IMR-90 (cell line): Measurements from ENCODE around the gene TMEM176A. TPM values are rescaled to one million over a fixed set of nuclear protein-coding genes. Genes with fewer than 3 reads are reported as not detected.

Experiments used
- ATAC-seq: fragments of 200-7000 bp; cut with Tn5 transposase; 2 replicates; pipeline ENCODE4 v1.9.1; 2020; ENCODE audit warnings: low read depth, mild to moderate bottlenecking, moderate library complexity
- BruUV-seq: library from RNA; stranded (reverse); fragments of 400-500 nt; replicated peaks from 2 replicates; lab custom pipeline; 2021; lab: Mats Ljungman, UMichigan
- CTCF ChIA-PET: fragments of 300-600 bp; formaldehyde crosslinking; extraction: SDS; loops from one replicate; lab custom pipeline; 2021; ENCODE audit warnings: antibody characterized with exemption; lab: Yijun Ruan, JAX
- POLR2A ChIA-PET: fragments of 300-600 bp; sonication (Branson Sonifier 250); formaldehyde crosslinking; loops from one replicate; lab custom pipeline; 2022; ENCODE audit warnings: antibody characterized with exemption; ENCODE audit not compliant: unreplicated experiment; lab: Charles Lee
- DNase-seq: peaks from one replicate; pipeline ENCODE4 v3.0.0; 2013
- H2AFZ ChIP-seq: replicated peaks from 2 replicates; pipeline ENCODE3; 2013; ENCODE audit warnings: low read length, mild to moderate bottlenecking; ENCODE audit not compliant: poor library complexity
- H2AK5ac ChIP-seq: 2 replicates; pipeline ENCODE4 v1.6.1; 2013; ENCODE audit warnings: low read depth, low read length, inconsistent platforms
- H2AK9ac ChIP-seq: replicated peaks from 2 replicates; pipeline ENCODE3; 2013; ENCODE audit warnings: mild to moderate bottlenecking, low read depth, low read length, moderate library complexity; ENCODE audit not compliant: poor library complexity
- H2BK120ac ChIP-seq: 2 replicates; pipeline ENCODE4 v1.6.1; 2013; ENCODE audit warnings: low read depth, low read length, inconsistent platforms
- H2BK15ac ChIP-seq: 3 replicates; pipeline ENCODE4 v1.6.1; 2013; ENCODE audit warnings: low read depth, low read length, inconsistent platforms
- H2BK20ac ChIP-seq: 2 replicates; pipeline ENCODE4 v1.6.1; 2013; ENCODE audit warnings: low read depth, mild to moderate bottlenecking, inconsistent platforms, low read length, moderate library complexity
- H2BK5ac ChIP-seq: 2 replicates; pipeline ENCODE4 v1.6.1; 2013; ENCODE audit warnings: mild to moderate bottlenecking, low read depth, low read length, inconsistent platforms; ENCODE audit not compliant: poor library complexity, severe bottlenecking
- H3K14ac ChIP-seq: replicated peaks from 2 replicates; pipeline ENCODE4 v1.6.1; 2013; ENCODE audit warnings: low read depth, low read length, inconsistent platforms
- H3K18ac ChIP-seq: 2 replicates; pipeline ENCODE4 v1.6.1; 2013; ENCODE audit warnings: low read depth, low read length, control low read depth
- H3K23ac ChIP-seq: 2 replicates; pipeline ENCODE4 v1.6.1; 2013; ENCODE audit warnings: low read depth, low read length, inconsistent platforms
- H3K27ac ChIP-seq: 2 replicates; pipeline ENCODE4 v1.5.1; 2013; ENCODE audit warnings: mild to moderate bottlenecking, control low read depth, low read length; ENCODE audit not compliant: insufficient read depth
- H3K27me3 ChIP-seq: 2 replicates; pipeline ENCODE4 v1.6.1; 2013; ENCODE audit warnings: low read length; ENCODE audit not compliant: control insufficient read depth, insufficient read depth
- H3K36me3 ChIP-seq: 2 replicates; pipeline ENCODE4 v1.6.1; 2013; ENCODE audit warnings: low read length, mixed read lengths; ENCODE audit not compliant: control insufficient read depth, insufficient read depth
- H3K4ac ChIP-seq: 2 replicates; pipeline ENCODE4 v1.6.1; 2013; ENCODE audit warnings: low read depth, low read length, inconsistent platforms
- H3K4me1 ChIP-seq: 2 replicates; pipeline ENCODE4 v1.6.1; 2013; ENCODE audit warnings: low read length, mixed read lengths; ENCODE audit not compliant: control insufficient read depth, insufficient read depth
- H3K4me2 ChIP-seq: 2 replicates; pipeline ENCODE4 v1.6.1; 2013; ENCODE audit warnings: low read depth, mild to moderate bottlenecking, control low read depth, low read length, moderate library complexity
- H3K4me3 ChIP-seq: 2 replicates; pipeline ENCODE4 v1.5.1; 2013; ENCODE audit warnings: low read depth, mild to moderate bottlenecking, control low read depth, low read length, moderate library complexity; ENCODE audit not compliant: insufficient read depth
- H3K56ac ChIP-seq: 2 replicates; pipeline ENCODE4 v1.6.1; 2013; ENCODE audit warnings: low read length, inconsistent platforms; ENCODE audit not compliant: insufficient read depth; ENCODE audit errors: extremely low read depth
- H3K79me1 ChIP-seq, 2 experiments: 2 replicates each; pipeline ENCODE4 v1.6.1; 2013; ENCODE audit warnings: low read length in 2 of 2, inconsistent platforms in 1 of 2, low read depth in 1 of 2
- H3K9ac ChIP-seq: 2 replicates; pipeline ENCODE4 v1.6.1; 2013; ENCODE audit warnings: low read depth, low read length, control low read depth
- H3K9me1 ChIP-seq: 2 replicates; pipeline ENCODE4 v1.6.1; 2013; ENCODE audit warnings: low read length, inconsistent platforms; ENCODE audit not compliant: insufficient read depth
- H3K9me3 ChIP-seq: 2 replicates; pipeline ENCODE4 v1.6.1; 2013; ENCODE audit warnings: low read length; ENCODE audit not compliant: control insufficient read depth, insufficient read depth
- H4K20me1 ChIP-seq: 2 replicates; pipeline ENCODE4 v1.6.1; 2013; ENCODE audit warnings: low read length, inconsistent platforms; ENCODE audit not compliant: insufficient read depth
- H4K5ac ChIP-seq: 2 replicates; pipeline ENCODE4 v1.6.1; 2013; ENCODE audit warnings: mild to moderate bottlenecking, low read depth, low read length, control low read depth
- H4K8ac ChIP-seq, 2 experiments: 2 replicates each; pipeline ENCODE4 v1.6.1; 2013; ENCODE audit warnings: low read depth in 2 of 2, low read length in 2 of 2, control low read depth in 1 of 2, inconsistent platforms in 1 of 2
- H4K91ac ChIP-seq: 2 replicates; pipeline ENCODE4 v1.6.1; 2013; ENCODE audit warnings: low read depth, low read length, inconsistent platforms; ENCODE audit not compliant: insufficient read depth
- BHLHE40 ChIP-seq: fragments of 150-350 bp; IDR thresholded peaks from 2 replicates; pipeline ENCODE4 v1.6.1; 2016; ENCODE audit warnings: mild to moderate bottlenecking, low read depth, low read length
- CEBPB ChIP-seq: IDR thresholded peaks from 2 replicates; pipeline ENCODE4 v1.6.1; 2012; ENCODE audit warnings: low read depth, low read length, improper control_type of control experiment
- CHD1 ChIP-seq: IDR thresholded peaks from 2 replicates; pipeline ENCODE4 v1.6.1; 2012; ENCODE audit warnings: low read depth, low read length, improper control_type of control experiment
- CTCF ChIP-seq: conservative IDR thresholded peaks from 2 replicates; pipeline ENCODE4 v1.5.1; 2012; ENCODE audit warnings: mild to moderate bottlenecking, low read depth, low read length, improper control_type of control experiment
- ELK1 ChIP-seq: fragments of 150-350 bp; IDR thresholded peaks from 2 replicates; pipeline ENCODE4 v1.6.1; 2016; ENCODE audit warnings: low read depth, mild to moderate bottlenecking, low read length, moderate library complexity, borderline replicate concordance
- FOS ChIP-seq: fragments of 150-350 bp; IDR thresholded peaks from 2 replicates; pipeline ENCODE4 v1.6.1; 2016; ENCODE audit warnings: low read depth, low read length
- MAZ ChIP-seq: IDR thresholded peaks from 2 replicates; pipeline ENCODE4 v1.6.1; 2012; ENCODE audit warnings: low read depth, mild to moderate bottlenecking, low read length, improper control_type of control experiment, moderate library complexity, borderline replicate concordance
- MXI1 ChIP-seq: IDR thresholded peaks from 2 replicates; pipeline ENCODE4 v1.6.1; 2012; ENCODE audit warnings: low read depth, mild to moderate bottlenecking, low read length, moderate library complexity, borderline replicate concordance
- NFE2L2 ChIP-seq: fragments of 150-350 bp; IDR thresholded peaks from 2 replicates; pipeline ENCODE4 v1.6.1; 2016; ENCODE audit warnings: low read depth, mild to moderate bottlenecking, low read length
- POLR2A ChIP-seq: IDR thresholded peaks from 2 replicates; pipeline ENCODE4 v1.6.1; 2012; ENCODE audit warnings: mild to moderate bottlenecking, low read depth, low read length
- RAD21 ChIP-seq: IDR thresholded peaks from 2 replicates; pipeline ENCODE4 v1.6.1; 2012; ENCODE audit warnings: low read length, improper control_type of control experiment
- RCOR1 ChIP-seq: IDR thresholded peaks from 2 replicates; pipeline ENCODE4 v1.6.1; 2012; ENCODE audit warnings: mild to moderate bottlenecking, low read length, improper control_type of control experiment; ENCODE audit not compliant: insufficient replicate concordance
- RFX5 ChIP-seq: IDR thresholded peaks from 2 replicates; pipeline ENCODE4 v1.8.0; 2012; ENCODE audit warnings: low read depth, mild to moderate bottlenecking, low read length, moderate library complexity
- SMC3 ChIP-seq: fragments of 150-350 bp; IDR thresholded peaks from 2 replicates; pipeline ENCODE4 v1.6.1; 2016; ENCODE audit warnings: low read depth, mild to moderate bottlenecking, antibody characterized with exemption, low read length, moderate library complexity
- USF2 ChIP-seq: fragments of 150-350 bp; IDR thresholded peaks from 2 replicates; pipeline ENCODE4 v1.6.1; 2017; ENCODE audit warnings: mild to moderate bottlenecking, antibody characterized with exemption, low read length, low read depth
- WGBS, 2 experiments: methylation state at CpG; one replicate each; pipeline versions ENCODE4 v1.1.5 to v1.1.7; 2013; ENCODE audit warnings: missing lambda C conversion rate in 2 of 2; ENCODE audit not compliant: insufficient read length in 1 of 2; ENCODE audit errors: extremely low coverage in 2 of 2; 5-methylcytosine and 5-hydroxymethylcytosine counted together
- dilution Hi-C: fragments of 300-500 bp; cut with HindIII; formaldehyde crosslinking; loops from one replicate; pipeline ENCODE4 v1.14.3; 2018; ENCODE audit warnings: low sequenced_read_pairs; ENCODE audit not compliant: unreplicated experiment
- in situ Hi-C: fragments of 300-500 bp; cut with MboI; formaldehyde crosslinking; loops from 3 replicates; pipeline ENCODE4 v1.14.3; 2019; ENCODE audit warnings: low sequenced_read_pairs, inconsistent platforms, mixed read lengths
- intact Hi-C: fragments of 100-400 bp; cut with micrococcal nuclease; formaldehyde crosslinking; loops from 2 replicates; pipeline ENCODE4 v1.10.0; 2022
- polyA plus RNA-seq, 3 experiments: library from polyadenylated mRNA; depleted of rRNA; stranded (reverse); fragments of >200 nt; gene quantifications; 2 replicates each; pipeline ENCODE4 v1.2.3, GENCODE V29; 2012; ENCODE audit warnings: low replicate concordance in 1 of 3
- total RNA-seq: library from RNA; depleted of rRNA; stranded (reverse); fragments of >200 nt; gene quantifications from 2 replicates; pipeline ENCODE4 v1.2.3, GENCODE V29; 2012

TMEM176A gene
- total and polyA plus RNA-seq, 2 of the 4 experiments (the other 2 are of a cell fraction) = not detected

- Histone ChIP-seq H3K9me1 (no peaks in the 10 kb centered on the region), H4K20me1 (no peaks in the 10 kb centered on the region), H3K4me3 (no peak overlapping the region), H2BK15ac (no peak overlapping the region), H2BK120ac (no peak overlapping the region), H2BK5ac (no peak overlapping the region), H4K8ac (no peak overlapping the region), H4K5ac (no peak overlapping the region), H2AK9ac (no peak overlapping the region), H3K23ac (no peak overlapping the region), H3K79me1 (no peaks in the 10 kb centered on the region), H2AK5ac (no peak overlapping the region), H3K27ac (no peak overlapping the region), H3K36me3 (no peaks in the 10 kb centered on the region), H2BK20ac (no peak overlapping the region), H3K9me3 (no peaks in the 10 kb centered on the region; the same call in 1 of the 2 replicates), H3K4me2 (no peak overlapping the region), H2AFZ (no peak overlapping the region), H3K14ac (no peak overlapping the region), H3K27me3 (peaks cover 4% of the 10 kb centered on the region; the same call in 1 of the 2 replicates), H3K9ac (no peak overlapping the region), H3K4ac (no peak overlapping the region), H3K4me1 (peaks cover 4% of the 10 kb centered on the region; the same call in 1 of the 2 replicates), H3K18ac (no peak overlapping the region), H4K91ac (no peak overlapping the region), H3K56ac (no peak overlapping the region)
- no peak for ATAC-seq
- TF ChIP-seq NFE2L2 = no peak
- no peak for TF ChIP-seq USF2
- TF ChIP-seq ELK1 = no peak
- no peak for TF ChIP-seq RFX5
- TF ChIP-seq RAD21 = no peak
- no peak for TF ChIP-seq RCOR1
- no peak for TF ChIP-seq FOS
- no peak for TF ChIP-seq CHD1
- TF ChIP-seq CTCF = no peak
- no peak for TF ChIP-seq MAZ
- no peak for TF ChIP-seq BHLHE40
- TF ChIP-seq CEBPB = no peak
- no peak for TF ChIP-seq MXI1
- no peak for TF ChIP-seq POLR2A
- TF ChIP-seq SMC3 = no peak
- WGBS, 2 experiments = no CpG with 5 or more reads among the region's 10 CpGs
- intact Hi-C loops = no loop called here
- CTCF ChIA-PET = no interaction called here
- in situ Hi-C loops = no loop called here
- DNase-seq = no peak
- BruUV-seq = no TSS peak
- POLR2A ChIA-PET = no interaction called here
- dilution Hi-C loops = no loop called here
Observed at GRCh38 chr7:150849204-150849775, 48.7 kb downstream of the TMEM176A start.
